HuH-7.5 (cell line): ENCODE data around the gene MELTF.

Experiments
- DNase-seq: peaks from one replicate; pipeline ENCODE4 v3.0.0; 2011; ENCODE audit warnings: low spot score

Gene MELTF

GRCh38 chr3:196968233-196969133, 61.1 kb downstream of the MELTF start, which contains the start of gene PIGZ:
TSS of gene PIGZ (minus strand) at chr3:196968833. CDS start at chr3:196952031, 16,802 bp downstream.
- peak; percentile 58 for DNase-seq

GRCh38 chr3:196967412-196968232, 62.0 kb downstream of the MELTF start:
- no peak for DNase-seq

- DNase-seq, result no peak
These were observed 62.9 kb downstream of the MELTF start for GRCh38 chr3:196966526-196967401.

- DNase-seq, result no peak
These were observed 63.8 kb downstream of the MELTF start for GRCh38 chr3:196965804-196966173.

- DNase-seq, result no peak
These were observed 64.4 kb downstream of the MELTF start for GRCh38 chr3:196965112-196965803.

- DNase-seq, result no peak
These were observed 66.0 kb downstream of the MELTF start for GRCh38 chr3:196963631-196963953.

- no peak for DNase-seq
These were observed 66.5 kb downstream of the MELTF start for GRCh38 chr3:196962930-196963630.

- no peak for DNase-seq
These were observed 67.3 kb downstream of the MELTF start for GRCh38 chr3:196962108-196962929.

GRCh38 chr3:196954832-196955231, 74.8 kb downstream of the MELTF start:
- no peak for DNase-seq
